Epithelial cell of esophagus (primary cell): ENCODE data around the gene SCPEP1.
A peak's percentile ranks its signal among the peaks of the same experiment; 100 is the strongest.

ENCODE experiments used
- DNase-seq: peaks from one replicate; pipeline ENCODE4 v3.0.0; 2010; ENCODE audit warnings: low read depth
- H3K4me3 ChIP-seq: 2 replicates; pipeline ENCODE4 v1.5.1; 2011; ENCODE audit warnings: mild to moderate bottlenecking, low read length, control low read depth
- TF ChIP-seq, protein P1 (sequence below): IDR thresholded peaks from 2 replicates; pipeline ENCODE4 v1.5.1; 2011; ENCODE audit warnings: low read depth, mild to moderate bottlenecking, low read length, control low read depth, inconsistent platforms; ENCODE audit not compliant: insufficient read depth; ENCODE audit errors: missing control alignments

SCPEP1 gene

DNA sequence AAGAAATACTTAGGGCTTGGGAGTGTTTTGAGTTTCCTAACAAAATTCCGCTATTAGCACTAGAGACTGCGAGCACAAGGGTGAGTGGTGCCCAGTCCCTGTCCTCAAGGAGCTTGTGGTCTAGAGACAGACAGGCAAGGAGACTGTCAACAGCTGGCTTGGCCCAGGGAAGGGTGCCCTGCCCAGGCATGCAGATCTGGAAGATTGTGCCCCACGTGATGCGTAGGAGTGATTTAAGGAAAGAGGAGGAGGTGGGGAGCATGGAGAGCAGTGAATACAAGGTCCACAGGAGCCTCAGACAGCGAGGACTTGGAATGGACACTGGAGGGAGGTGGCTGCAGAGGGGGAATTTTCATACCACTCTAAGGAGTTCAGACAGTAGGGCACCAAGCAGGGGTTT lies 25.0 kb downstream of the SCPEP1 start:
- no peak overlapping the region for H3K4me3 ChIP-seq
- DNase-seq: peak; percentile 72
- TF ChIP-seq, protein P1, sequence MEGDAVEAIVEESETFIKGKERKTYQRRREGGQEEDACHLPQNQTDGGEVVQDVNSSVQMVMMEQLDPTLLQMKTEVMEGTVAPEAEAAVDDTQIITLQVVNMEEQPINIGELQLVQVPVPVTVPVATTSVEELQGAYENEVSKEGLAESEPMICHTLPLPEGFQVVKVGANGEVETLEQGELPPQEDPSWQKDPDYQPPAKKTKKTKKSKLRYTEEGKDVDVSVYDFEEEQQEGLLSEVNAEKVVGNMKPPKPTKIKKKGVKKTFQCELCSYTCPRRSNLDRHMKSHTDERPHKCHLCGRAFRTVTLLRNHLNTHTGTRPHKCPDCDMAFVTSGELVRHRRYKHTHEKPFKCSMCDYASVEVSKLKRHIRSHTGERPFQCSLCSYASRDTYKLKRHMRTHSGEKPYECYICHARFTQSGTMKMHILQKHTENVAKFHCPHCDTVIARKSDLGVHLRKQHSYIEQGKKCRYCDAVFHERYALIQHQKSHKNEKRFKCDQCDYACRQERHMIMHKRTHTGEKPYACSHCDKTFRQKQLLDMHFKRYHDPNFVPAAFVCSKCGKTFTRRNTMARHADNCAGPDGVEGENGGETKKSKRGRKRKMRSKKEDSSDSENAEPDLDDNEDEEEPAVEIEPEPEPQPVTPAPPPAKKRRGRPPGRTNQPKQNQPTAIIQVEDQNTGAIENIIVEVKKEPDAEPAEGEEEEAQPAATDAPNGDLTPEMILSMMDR: no peak

DNA sequence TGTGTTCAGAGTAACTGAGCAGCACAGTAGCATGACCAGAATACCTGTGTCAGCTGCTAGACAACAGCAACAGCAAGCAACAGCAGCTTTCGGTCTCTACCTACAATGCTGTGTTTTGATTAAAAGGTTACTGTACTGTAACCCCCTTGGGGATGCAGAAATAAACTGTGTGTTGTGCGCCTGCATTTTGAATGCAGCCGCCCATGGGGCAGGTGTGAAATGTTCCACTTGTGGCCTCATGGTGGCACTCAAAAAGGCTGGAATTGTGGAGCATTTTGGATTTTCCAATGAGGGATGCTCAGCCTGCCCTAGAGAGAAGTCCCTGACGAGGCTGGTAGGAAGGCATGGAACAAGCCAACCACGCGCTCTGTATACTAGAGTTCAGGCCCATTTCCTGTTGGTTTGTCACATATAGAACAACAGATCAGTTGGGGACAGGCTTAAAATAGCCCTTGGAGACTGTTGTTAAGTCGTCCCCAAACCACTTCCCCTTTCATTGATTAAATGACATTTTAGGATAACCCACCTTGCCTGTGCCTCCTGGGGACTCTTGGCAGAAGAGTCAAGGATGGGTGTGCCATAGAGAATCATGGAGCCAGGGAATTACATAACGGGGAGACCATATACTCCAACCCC lies 27.1 kb downstream of the SCPEP1 start:
- H3K4me3 ChIP-seq: no peak overlapping the region
- TF ChIP-seq, protein P1: peak; percentile 39
- no peak for DNase-seq

DNA sequence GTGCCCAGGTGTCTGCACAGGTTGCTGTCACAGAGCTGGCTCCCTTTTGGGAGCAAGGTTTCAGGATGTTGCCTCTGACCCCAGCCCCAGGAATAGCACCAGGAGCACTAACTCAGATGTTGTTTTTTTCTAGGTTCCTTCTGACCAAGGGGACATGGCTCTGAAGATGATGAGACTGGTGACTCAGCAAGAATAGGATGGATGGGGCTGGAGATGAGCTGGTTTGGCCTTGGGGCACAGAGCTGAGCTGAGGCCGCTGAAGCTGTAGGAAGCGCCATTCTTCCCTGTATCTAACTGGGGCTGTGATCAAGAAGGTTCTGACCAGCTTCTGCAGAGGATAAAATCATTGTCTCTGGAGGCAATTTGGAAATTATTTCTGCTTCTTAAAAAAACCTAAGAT lies 28.1 kb downstream of the SCPEP1 start:
- DNase-seq: peak; percentile 33
- no peak overlapping the region for H3K4me3 ChIP-seq
- TF ChIP-seq, protein P1: no peak

DNA sequence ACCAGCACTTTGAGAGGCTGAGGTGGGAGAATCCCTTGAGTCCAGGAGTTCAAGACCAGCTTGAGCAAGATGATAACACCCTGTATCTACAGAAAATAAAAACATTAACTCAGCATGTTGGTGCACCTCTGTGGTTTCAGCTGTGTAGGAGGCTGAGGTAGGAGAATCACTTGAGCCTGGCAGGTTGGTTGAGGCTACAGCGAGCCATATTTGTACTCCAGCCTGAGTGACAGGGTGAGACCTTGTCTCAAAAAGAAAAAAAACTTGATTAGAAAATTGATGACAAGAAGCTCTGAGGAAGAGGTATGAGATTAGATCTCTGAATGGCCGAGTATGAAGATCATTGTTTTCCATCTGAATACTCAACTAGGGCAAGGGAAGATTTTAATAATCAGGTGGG lies 31.0 kb downstream of the SCPEP1 start:
- no peak overlapping the region for H3K4me3 ChIP-seq
- TF ChIP-seq, protein P1: no peak
- DNase-seq: no peak

DNA sequence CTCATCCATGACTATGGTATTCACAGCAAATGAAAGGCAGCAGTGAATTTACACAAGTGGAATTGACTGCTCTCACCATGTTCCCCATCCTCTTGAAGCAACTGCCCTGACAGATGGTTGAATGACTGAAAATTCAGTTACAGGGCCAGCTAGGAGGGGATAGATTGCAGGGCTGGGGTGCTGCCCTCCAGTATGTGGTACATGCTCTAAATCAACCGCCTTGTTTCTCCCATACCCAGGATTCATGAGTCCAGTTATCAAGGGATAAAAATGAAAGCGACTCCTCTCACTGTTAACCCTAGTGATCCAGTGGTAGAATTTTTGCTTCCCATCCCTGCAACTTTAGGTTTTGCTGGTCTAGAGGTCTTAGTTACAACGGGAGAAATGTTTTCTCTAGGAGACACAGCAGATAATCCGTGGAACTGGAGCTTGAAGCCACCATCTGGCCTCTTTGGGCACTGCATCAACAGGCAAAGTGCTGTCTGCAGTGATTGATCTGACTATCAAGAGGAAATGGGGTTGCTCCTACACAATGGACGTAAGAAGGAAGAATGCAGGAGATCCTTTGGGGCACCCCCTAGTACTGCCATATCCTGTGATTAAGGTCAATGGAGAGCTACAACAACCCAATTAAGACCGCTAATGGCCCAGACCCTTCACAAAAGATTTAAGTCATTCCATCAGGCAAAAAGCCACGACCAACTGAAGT lies 32.0 kb downstream of the SCPEP1 start:
- H3K4me3 ChIP-seq: no peak overlapping the region
- TF ChIP-seq, protein P1: peak; percentile 93
- DNase-seq: peak; percentile 66

DNA sequence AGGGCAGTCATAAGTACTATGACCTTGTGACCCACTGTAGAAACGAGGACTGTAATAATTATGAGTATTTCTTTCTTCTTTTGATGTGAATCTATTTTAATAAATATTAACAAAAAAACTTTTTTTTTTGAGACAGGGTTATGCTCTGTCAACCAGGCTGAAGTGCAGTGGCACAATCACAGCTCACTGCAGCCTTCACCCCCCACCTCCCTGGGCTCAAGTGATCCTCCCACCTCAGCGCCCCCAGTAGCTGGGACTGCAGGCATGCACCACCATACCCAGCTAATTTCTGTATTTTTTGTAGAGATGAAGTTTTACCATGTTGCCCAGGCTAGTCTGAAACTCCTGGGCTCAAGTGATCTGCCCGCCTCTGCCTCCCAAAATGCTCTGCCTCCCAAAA lies 32.6 kb downstream of the SCPEP1 start:
- no peak for DNase-seq
- TF ChIP-seq, protein P1: no peak
- no peak overlapping the region for H3K4me3 ChIP-seq

DNA sequence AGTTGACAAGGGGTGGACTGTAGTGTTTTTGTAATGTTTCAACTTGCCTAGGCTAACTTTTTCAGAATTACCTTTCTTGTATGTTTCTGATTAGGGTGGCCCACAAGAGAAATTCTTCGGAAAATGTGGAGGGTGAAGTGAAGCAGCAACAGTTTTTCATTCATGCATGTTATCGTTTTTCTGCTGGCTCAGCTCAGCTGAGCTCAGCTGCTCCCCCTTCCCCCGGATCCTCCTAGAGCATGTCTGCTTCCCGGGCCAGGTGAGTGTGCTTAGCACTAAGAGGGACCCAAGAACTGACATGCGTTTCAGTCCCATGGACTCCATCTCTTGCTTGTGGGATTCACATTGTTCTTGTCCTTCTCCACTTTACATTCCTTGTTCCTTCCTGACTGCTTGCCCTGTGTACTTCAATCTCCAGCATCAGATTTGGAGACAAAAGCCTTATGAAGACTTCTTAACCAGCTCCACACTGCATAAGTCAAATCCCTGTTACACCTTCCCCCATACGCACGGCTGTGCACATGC lies 33.6 kb downstream of the SCPEP1 start:
- H3K4me3 ChIP-seq: no peak overlapping the region
- TF ChIP-seq, protein P1: no peak
- DNase-seq: no peak
